Kidney (tissue), 22 donors: ENCODE measurements around the gene FOXP2. TPM values are rescaled to one million over a fixed set of nuclear protein-coding genes. Genes with fewer than 3 reads are reported as not detected.

Experiments
- DNase-seq, 5 donors: peaks; one replicate each; pipeline ENCODE4 v3.0.0-alpha.2; 2013 to 2020
- FAIRE-seq: peaks from 2 replicates; lab custom pipeline; 2012; peaks lifted over from hg19 to GRCh38; lab: Jason Lieb, UNC
- H3K27ac ChIP-seq, 2 donors: one replicate each; pipeline ENCODE4 v1.7.0; 2013; ENCODE audit warnings: low read depth in 2 of 2, low read length in 2 of 2, inconsistent platforms in 1 of 2
- H3K27me3 ChIP-seq: one replicate; pipeline ENCODE4 v1.7.1; 2013; ENCODE audit warnings: low read length, inconsistent platforms; ENCODE audit not compliant: control insufficient read depth, insufficient read depth
- H3K36me3 ChIP-seq, 3 donors: one replicate each; pipeline versions ENCODE4 v1.7.0 to v1.7.1; 2013; ENCODE audit warnings: low read length in 3 of 3, control low read depth in 1 of 3, inconsistent platforms in 1 of 3; ENCODE audit not compliant: insufficient read depth in 3 of 3, control insufficient read depth in 2 of 3
- H3K4me1 ChIP-seq, 3 donors: one replicate each; pipeline versions ENCODE4 v1.7.0 to v1.7.1; 2013; ENCODE audit warnings: low read length in 3 of 3, inconsistent platforms in 1 of 3, low read depth in 1 of 3; ENCODE audit not compliant: control insufficient read depth in 2 of 3, insufficient read depth in 2 of 3
- H3K4me3 ChIP-seq, 3 donors: one replicate each; pipeline versions ENCODE4 v1.7.0 to v1.8.1; 2013; ENCODE audit warnings: low read length in 3 of 3, control low read depth in 1 of 3, inconsistent platforms in 1 of 3
- H3K9ac ChIP-seq, 3 donors: one replicate each; pipeline versions ENCODE4 v1.7.0 to v1.7.1; 2013; ENCODE audit warnings: low read length in 3 of 3, control low read depth in 1 of 3, inconsistent platforms in 1 of 3
- H3K9me3 ChIP-seq, 3 donors: one replicate each; pipeline versions ENCODE4 v1.7.0 to v1.7.1; 2013; ENCODE audit warnings: low read length in 3 of 3, control low read depth in 1 of 3, inconsistent platforms in 1 of 3; ENCODE audit not compliant: control insufficient read depth in 2 of 3, insufficient read depth in 1 of 3
- CTCF ChIP-seq: IDR thresholded peaks from 3 replicates; pipeline ENCODE4 v1.5.1; 2012; ENCODE audit warnings: mild to moderate bottlenecking, moderate library complexity, borderline replicate concordance; ENCODE audit not compliant: insufficient read depth; ENCODE audit errors: extremely low read depth
- intact Hi-C: fragments of 100-400 bp; cut with DNase I; formaldehyde crosslinking; loops from one replicate; pipeline ENCODE4 v1.11.1; 2022
- long read RNA-seq, 10 donors: library from polyadenylated mRNA in 1 of 10; unstranded in 1 of 10; transcript quantifications; one replicate each; pipeline ENCODE4 v2.0.0 and lab custom pipeline, GENCODE V29; 2021 to 2026
- polyA plus RNA-seq: library from polyadenylated mRNA; stranded (reverse); fragments of 350-450 nt; fragmentation: Illumina TruSeq; extraction: RNeasy Lipid Tissue Mini Kit (QIAGEN cat#74804); gene quantifications from one replicate; pipeline ENCODE4 v1.2.3, GENCODE V29; 2014; ENCODE audit warnings: low read depth, low replicate concordance; ENCODE audit not compliant: insufficient read depth
- total RNA-seq: library from RNA; stranded (reverse); fragmentation: NEBNext Ultra II Directional; extraction: Animal tissue kit (Norgen Biotek cat#: 25700); gene quantifications from one replicate; pipeline ENCODE4 v1.2.1, GENCODE V29; 2021
- donor health status: control.
- donor health status: control.
- donor health status: control.
- donor health status: control.
- donor health status: control.
- donor health status: DM: yes; HTN: yes; CAD: no.
- donor health status: Normal renal cell carcinoma (clear cell type).

FOXP2 gene
- total RNA-seq = 8.0 TPM
- 0.69 TPM for polyA plus RNA-seq
- long read RNA-seq, donor 1 = 0 reads
- long read RNA-seq, donor 2 = 0 reads
- long read RNA-seq, donor 3 = 0 reads
- long read RNA-seq, donor 4 = 0 reads
- long read RNA-seq, donor 5 = 0 reads
- long read RNA-seq, donor 6 = 0 reads
- long read RNA-seq, donor 7, partial matches to known transcripts = 2 of 7 reads
- long read RNA-seq, donor 7, other reads (novel, unspliced or antisense) = 5 of 7 reads
- long read RNA-seq, donor 8 = 0 reads
- long read RNA-seq, donor 9 = 0 reads
- long read RNA-seq, donor 10 = 0 reads

GRCh38 chr7:114414156-114415063 is at the start of gene FOXP2:
Gene FOXP2, plus strand, starts transcription at chr7:114414815. Its CDS starts 11,697 bp downstream, at chr7:114426512.
- Histone ChIP-seq H3K9ac (peak within 1 kb of the TSS in 1 of 3 donors; percentile 30), H3K36me3 (no peaks in the 10 kb centered on the region), H3K27ac (no peak within 1 kb of the TSS), H3K9me3 (no peaks in the 10 kb centered on the region), H3K4me3 (peak within 1 kb of the TSS; percentile 25 to 47 (median 42)), H3K4me1 (peaks cover 0 to 7% (median 4%) of the 10 kb centered on the region in 3 donors), H3K27me3 (no peaks in the 10 kb centered on the region)
- DNase-seq (peak in 3 of 5 donors; percentile 29 to 65 (median 62)), FAIRE-seq (no peak)
- intact Hi-C loops = no loop called here
- TF ChIP-seq CTCF = no peak

GRCh38 chr7:114365791-114366190 is 48.8 kb upstream of the FOXP2 start:
- H3K27me3 ChIP-seq = no peaks in the 10 kb centered on the region
- TF ChIP-seq CTCF = no peak
- FAIRE-seq = no peak

GRCh38 chr7:114368492-114368891 is 46.1 kb upstream of the FOXP2 start:
- no peaks in the 10 kb centered on the region for H3K9me3 ChIP-seq
- no peak overlapping the region for H3K4me3 ChIP-seq
- H3K9ac ChIP-seq = no peak overlapping the region
- no peaks in the 10 kb centered on the region for H3K27me3 ChIP-seq
- H3K36me3 ChIP-seq = no peaks in the 10 kb centered on the region
- TF ChIP-seq CTCF = no peak
- no peak for FAIRE-seq
- no peak for DNase-seq
- no peak overlapping the region for H3K27ac ChIP-seq
- intact Hi-C loops = no loop called here
- no peaks in the 10 kb centered on the region for H3K4me1 ChIP-seq

More at GRCh38 chr7:114365791-114366190, 48.8 kb upstream of the FOXP2 start:
- intact Hi-C loops = no loop called here
- Histone ChIP-seq H3K9me3 (no peaks in the 10 kb centered on the region), H3K4me1 (no peaks in the 10 kb centered on the region), H3K9ac (no peak overlapping the region), H3K36me3 (no peaks in the 10 kb centered on the region), H3K27ac (no peak overlapping the region), H3K4me3 (no peak overlapping the region)
- no peak for DNase-seq
